IPS-15b (cell line): ENCODE results near the gene TMEM44.
"Not testable (repeated sequence)": the region's sequence is repeated elsewhere in the genome, so short reads cannot be mapped to it uniquely, and the experiment has no call there.

Experiments used
- H3K27me3 ChIP-seq: one replicate; pipeline ENCODE4 v1.6.1; 2013; ENCODE audit warnings: low read length; ENCODE audit not compliant: control insufficient read depth, insufficient read depth
- H3K36me3 ChIP-seq: one replicate; pipeline ENCODE4 v1.6.1; 2013; ENCODE audit warnings: low read length; ENCODE audit not compliant: control insufficient read depth, insufficient read depth
- H3K4me1 ChIP-seq: one replicate; pipeline ENCODE4 v1.6.1; 2013; ENCODE audit warnings: mild to moderate bottlenecking, low read length; ENCODE audit not compliant: control insufficient read depth, insufficient read depth
- H3K4me3 ChIP-seq: one replicate; pipeline ENCODE4 v1.5.1; 2013; ENCODE audit warnings: low read depth, low read length
- H3K9ac ChIP-seq: one replicate; pipeline ENCODE4 v1.6.1; 2013; ENCODE audit warnings: low read depth, mild to moderate bottlenecking, low read length
- H3K9me3 ChIP-seq: one replicate; pipeline ENCODE4 v1.6.1; 2013; ENCODE audit warnings: mild to moderate bottlenecking, low read length; ENCODE audit not compliant: control insufficient read depth, insufficient read depth

TMEM44 gene

DNA sequence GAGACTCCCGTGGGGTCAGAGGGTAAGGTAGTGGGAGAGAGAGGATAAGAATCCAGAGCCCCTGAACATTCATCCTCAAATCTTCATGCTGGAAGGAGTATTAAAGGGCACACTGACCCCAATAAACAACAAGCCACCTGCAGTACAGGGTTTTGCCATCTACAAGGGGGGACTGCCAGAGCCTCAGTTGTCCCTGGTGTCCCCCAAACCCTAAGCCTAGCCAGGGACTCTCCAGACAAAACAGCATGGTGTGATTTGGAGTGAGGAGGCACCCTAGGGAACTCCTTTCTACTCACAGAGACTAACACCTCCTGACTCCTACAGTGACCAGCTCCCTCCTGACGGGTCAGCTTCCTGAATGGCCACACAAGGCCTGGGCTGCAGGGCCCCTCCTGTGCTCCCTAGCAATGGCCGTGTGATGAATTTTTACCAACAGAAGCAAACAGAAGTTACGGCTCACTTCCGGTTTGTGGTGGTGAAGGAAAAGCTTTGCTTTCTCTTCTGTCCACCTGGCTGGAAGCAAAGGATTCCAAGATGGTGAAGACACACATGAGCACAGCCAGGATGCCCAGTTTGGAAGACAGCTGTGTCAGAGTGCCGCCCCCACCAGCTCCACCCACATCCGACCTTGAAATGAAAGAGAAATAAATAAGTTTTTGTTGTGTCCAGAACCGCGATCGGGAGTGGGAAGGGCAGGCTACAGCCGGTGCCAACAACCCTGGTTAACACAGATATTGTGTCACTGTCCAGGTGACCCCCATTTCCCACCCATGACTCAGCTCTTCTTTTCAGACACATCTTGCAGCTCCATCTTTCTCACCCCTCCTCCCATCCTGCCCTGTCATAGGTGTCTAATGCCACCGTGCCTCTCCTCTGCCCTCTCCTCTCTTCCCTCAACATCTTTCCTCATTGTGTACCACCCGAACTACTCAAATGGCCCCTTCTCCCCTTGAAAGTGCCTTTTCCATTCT lies 76.8 kb downstream of the TMEM44 start:
- H3K9me3 ChIP-seq: no peaks in the 10 kb centered on the region
- H3K4me1 ChIP-seq: peaks cover 4% of the 10 kb centered on the region
- H3K27me3 ChIP-seq: no peaks in the 10 kb centered on the region
- H3K36me3 ChIP-seq: no peaks in the 10 kb centered on the region
- H3K9ac ChIP-seq: no peak overlapping the region
- no peak overlapping the region for H3K4me3 ChIP-seq

DNA sequence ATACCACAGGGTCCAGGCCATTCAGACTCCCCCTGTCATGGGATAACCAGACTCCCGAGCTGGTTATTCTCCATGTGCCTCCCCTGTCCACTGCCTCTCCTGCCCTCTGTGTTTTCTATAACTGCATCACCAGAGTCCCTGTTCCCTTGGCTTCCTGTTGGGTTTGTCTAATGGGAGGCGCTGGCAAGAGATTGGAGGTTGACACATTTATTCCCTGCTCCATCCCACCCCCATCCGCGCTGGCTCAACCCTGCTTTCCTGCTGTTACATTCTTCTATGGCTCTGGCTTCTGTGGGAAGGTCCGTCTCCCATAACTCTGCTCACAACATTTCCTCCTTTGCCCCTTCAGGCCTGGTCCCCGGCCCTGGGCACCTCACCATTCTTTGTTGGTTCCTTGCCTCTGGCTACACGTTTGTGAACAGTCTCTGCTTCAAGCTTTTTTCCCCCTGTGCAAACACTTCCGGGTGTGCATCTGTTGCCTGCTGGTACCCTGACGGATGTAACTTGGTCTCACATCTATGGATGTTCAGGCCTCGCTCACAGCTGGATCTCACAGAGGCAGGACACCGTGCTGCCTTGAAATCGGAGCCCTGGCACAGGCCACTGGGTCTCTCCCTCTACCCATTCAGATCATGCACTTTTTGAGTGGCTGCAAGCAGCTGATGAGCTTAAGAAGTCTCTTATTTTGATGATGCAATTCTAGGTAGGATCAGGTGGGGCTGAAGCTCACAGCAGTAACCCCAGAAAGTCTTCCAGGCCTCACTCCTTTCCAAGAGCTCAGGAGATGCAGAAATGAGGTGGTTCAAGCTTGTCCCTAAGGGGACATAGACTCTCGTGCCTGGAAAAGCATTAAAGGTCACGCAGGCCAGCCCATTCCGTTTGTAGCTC lies 77.8 kb downstream of the TMEM44 start:
- H3K36me3 ChIP-seq: no peaks in the 10 kb centered on the region
- H3K4me1 ChIP-seq: peaks cover 4% of the 10 kb centered on the region
- no peak overlapping the region for H3K4me3 ChIP-seq
- H3K9me3 ChIP-seq: no peaks in the 10 kb centered on the region
- no peak overlapping the region for H3K9ac ChIP-seq
- no peaks in the 10 kb centered on the region for H3K27me3 ChIP-seq

DNA sequence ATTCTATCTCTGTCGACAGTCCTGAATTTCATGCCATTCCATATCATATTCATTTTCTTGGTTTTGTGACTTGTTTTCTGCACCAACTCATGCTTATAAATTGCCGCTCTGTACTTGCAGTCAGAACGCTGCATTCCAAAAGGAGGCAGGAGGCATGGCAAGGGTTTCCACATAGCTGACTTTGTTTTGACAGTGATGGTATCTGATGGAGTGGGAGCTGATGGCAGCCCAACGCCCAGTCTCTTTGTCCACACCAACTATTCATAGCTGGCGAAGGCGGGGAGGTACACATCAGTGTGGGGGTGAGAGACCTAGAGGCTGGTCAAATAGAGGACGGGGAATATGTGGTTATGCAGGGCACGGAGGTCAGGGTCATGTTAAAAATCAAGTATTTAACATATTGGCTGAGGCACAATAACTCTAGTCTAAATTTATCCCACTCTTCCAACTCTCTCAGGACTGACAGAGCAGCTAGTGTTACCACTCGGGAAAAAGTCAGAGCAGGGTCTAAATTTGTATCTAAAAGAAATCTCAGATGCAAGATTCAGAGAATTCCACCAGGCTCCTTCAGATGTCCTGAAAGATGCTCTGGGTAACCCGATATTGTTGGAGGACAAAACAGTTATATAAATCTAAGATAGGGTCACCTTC lies 78.6 kb downstream of the TMEM44 start:
- Histone ChIP-seq H3K27me3 (no peaks in the 10 kb centered on the region), H3K4me1 (peaks cover 4% of the 10 kb centered on the region), H3K9ac (no peak overlapping the region), H3K9me3 (no peaks in the 10 kb centered on the region), H3K4me3 (no peak overlapping the region), H3K36me3 (no peaks in the 10 kb centered on the region)

DNA sequence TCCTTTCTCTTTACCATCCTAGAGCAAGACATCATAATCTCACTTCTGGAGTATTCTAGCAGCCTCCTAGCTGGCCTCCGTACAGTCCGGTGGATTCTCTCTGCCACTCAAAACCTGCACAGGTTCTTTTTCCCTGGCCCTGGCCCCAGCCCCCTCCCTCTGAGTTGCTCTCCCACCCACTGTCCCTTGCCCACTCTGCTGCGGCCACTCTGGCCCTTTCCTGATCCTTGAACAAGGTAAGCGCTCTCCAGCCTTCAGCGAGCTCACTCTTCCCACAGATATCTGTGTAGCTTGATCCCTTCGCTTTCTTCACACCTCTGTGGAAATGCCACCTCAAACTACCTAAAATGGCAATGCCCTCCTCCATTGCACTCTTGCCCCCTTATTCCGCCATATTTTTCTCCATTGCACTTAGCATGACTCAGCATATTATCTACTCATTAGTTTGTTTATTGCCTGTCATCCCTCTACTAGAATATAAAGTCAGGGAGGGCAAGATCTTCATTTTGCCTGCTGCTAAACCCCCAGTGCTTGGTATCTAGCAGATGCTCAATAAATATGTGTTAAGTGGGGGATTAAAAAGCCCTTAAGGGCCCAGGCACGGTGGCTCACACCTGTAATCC lies 80.8 kb downstream of the TMEM44 start:
- Histone ChIP-seq H3K9me3 (no peaks in the 10 kb centered on the region), H3K9ac (no peak overlapping the region)

DNA sequence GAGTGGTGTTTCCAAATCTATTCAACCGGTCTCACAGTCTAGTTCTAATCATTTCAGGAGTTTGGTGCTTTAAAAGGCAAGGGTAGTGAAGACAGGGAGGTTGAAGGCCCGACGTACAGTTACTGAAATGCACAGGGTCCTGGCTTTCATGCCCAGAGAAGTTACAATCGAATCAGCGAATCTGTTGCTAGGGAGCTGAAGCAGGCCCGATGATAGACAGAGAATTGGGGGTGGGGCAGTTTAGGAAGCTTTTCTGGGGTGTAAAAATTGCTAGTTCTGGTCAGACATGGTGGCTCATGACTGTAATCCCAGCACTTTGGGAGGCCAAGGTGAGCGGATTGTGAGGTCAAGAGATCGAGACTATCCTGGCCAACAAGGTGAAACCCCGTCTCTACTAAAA lies 83.4 kb downstream of the TMEM44 start:
- H3K9me3 ChIP-seq: no peaks in the 10 kb centered on the region
- no peaks in the 10 kb centered on the region for H3K27me3 ChIP-seq
- no peaks in the 10 kb centered on the region for H3K36me3 ChIP-seq
- H3K9ac ChIP-seq: no peak overlapping the region
- H3K4me1 ChIP-seq: no peaks in the 10 kb centered on the region
- H3K4me3 ChIP-seq: no peak overlapping the region

More for the DNA sequence above, 80.8 kb downstream of the TMEM44 start:
- Histone ChIP-seq H3K4me1 (peaks cover 4% of the 10 kb centered on the region), H3K27me3 (no peaks in the 10 kb centered on the region), H3K4me3 (no peak overlapping the region), H3K36me3 (no peaks in the 10 kb centered on the region)

DNA sequence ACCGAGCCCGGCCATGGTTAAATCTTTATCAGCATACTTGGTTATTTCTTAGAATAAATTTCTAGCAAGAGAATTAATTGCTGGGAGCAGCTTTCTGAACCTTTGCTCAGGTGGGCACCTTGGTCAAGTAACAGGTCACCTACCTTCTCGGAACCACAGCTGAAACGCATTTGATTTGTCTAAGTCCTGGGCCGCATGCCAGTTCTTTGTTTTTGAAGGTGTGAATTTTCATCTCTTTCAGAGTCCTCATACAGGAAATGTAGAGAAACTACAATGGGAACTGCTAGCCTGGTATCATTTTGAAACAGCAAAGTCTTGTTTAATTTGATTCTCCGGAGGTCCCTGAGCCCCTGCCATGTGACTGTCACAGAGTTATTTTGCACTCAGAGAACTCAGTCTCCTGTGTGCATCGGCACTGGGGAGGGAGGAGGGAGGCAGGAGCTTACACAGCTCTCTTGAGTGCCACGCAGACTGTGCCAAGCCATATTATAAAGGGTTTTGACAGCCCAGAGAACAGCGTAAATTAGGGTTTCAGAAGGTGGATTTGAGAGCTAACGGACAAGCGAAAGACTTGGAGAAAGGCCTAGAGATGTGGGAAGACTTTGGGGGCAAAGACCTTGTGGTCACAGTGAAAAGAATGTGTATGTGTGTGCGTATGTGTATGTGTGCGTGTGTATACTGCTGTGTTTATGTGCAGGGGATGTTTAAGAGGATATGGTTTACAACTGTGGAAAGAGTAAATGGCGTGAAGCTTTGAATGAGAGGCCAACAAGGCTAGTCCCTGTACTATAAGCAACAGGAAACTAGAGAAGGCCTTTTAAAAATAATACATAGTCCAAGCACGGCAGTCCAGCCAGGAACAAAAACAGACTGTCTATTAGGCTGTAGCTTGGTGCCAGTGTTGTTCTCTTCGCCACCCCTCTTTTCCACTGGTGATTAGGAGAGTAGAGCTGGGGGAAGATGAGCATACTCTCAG lies 84.6 kb downstream of the TMEM44 start:
- no peak overlapping the region for H3K4me3 ChIP-seq
- H3K9ac ChIP-seq: no peak overlapping the region
- H3K4me1 ChIP-seq: no peaks in the 10 kb centered on the region
- no peaks in the 10 kb centered on the region for H3K36me3 ChIP-seq
- no peaks in the 10 kb centered on the region for H3K27me3 ChIP-seq
- H3K9me3 ChIP-seq: no peaks in the 10 kb centered on the region

DNA sequence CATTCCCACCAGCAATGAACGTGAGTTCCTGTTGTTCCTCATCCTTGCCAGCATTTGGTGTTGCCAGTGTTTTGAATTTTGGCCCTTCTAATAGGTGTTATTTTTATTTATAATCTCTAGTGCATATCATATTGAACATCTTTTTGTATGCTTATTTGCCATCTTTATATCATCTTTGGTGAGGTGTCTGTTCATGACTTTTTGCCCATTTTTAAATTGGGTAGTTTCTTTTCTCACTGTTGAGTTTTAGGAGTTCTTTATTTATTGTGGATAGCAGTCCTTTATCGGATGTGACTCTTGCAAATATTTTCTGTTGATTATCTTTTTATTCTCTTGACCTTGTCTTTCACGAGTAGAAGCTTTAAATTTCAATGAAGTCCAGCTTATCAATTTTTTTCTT lies 86.2 kb downstream of the TMEM44 start:
- H3K9ac ChIP-seq: no peak overlapping the region
- no peaks in the 10 kb centered on the region for H3K4me1 ChIP-seq
- H3K9me3 ChIP-seq: no peaks in the 10 kb centered on the region
- no peaks in the 10 kb centered on the region for H3K36me3 ChIP-seq
- H3K27me3 ChIP-seq: no peaks in the 10 kb centered on the region
- H3K4me3 ChIP-seq: no peak overlapping the region

DNA sequence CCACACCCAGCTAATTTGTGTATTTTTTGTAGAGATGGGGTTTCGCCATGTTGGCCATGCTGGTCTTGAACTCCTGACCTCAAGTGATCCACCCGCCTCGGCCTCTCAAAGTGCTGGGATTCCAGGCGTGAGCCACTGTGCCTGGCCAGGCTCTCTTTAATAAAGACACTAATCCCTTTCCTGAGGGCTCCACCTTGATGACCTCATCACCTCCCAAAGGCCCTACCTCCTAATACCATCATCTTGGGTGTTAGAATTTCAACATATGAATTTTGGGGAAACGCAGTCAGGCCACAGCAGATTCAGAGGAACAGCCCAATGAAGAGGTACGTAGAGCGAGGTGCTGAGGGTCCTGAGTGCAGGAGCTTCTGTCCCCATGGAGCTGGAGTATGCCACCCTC lies 87.7 kb downstream of the TMEM44 start:
- not testable (repeated sequence) for H3K4me3 ChIP-seq, H3K27me3 ChIP-seq, H3K9me3 ChIP-seq, H3K4me1 ChIP-seq, H3K9ac ChIP-seq, H3K36me3 ChIP-seq

DNA sequence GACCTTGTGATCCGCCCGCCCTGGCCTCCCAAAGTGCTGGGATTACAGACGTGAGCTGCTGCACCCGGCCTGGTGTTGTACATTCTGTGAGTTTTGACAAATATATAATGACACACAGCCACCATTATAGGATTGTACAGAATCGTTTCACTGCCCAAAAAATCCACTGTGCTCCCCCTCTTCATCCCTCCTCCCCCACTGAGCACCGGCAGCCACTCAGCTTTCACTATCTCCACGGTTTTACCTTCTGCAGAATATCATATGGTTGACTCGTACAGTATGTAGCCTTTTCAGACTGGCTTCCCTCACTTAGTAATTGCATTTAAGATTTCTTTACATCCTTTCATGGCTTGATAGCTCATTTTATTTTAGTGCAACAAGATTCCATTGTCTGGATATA lies 89.7 kb downstream of the TMEM44 start:
- Histone ChIP-seq H3K9ac (no peak overlapping the region), H3K27me3 (no peaks in the 10 kb centered on the region), H3K4me1 (no peaks in the 10 kb centered on the region), H3K9me3 (no peaks in the 10 kb centered on the region), H3K36me3 (no peaks in the 10 kb centered on the region), H3K4me3 (no peak overlapping the region)

DNA sequence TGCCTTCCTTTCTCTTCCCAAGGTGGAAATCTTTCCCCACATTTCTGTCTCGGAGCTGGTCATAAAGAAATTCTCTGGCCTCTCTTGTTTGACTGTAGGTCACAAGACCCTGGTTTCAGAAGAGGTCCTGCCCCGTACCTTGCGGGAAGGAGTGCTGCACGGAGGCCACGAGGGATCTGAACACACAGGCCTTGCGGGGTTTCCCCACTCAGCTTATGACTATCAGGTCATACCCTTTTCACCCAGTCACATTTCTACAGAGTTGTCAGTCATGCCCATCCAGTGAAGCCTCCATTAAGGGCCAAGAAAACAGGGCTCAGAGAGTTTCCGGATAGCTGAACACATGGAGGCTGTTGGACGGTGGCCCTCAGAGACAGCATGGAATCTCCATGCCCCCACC lies 91.7 kb downstream of the TMEM44 start:
- H3K4me3 ChIP-seq: no peak overlapping the region
- no peak overlapping the region for H3K9ac ChIP-seq
- H3K36me3 ChIP-seq: no peaks in the 10 kb centered on the region
- no peaks in the 10 kb centered on the region for H3K9me3 ChIP-seq
- no peaks in the 10 kb centered on the region for H3K27me3 ChIP-seq
- H3K4me1 ChIP-seq: no peaks in the 10 kb centered on the region
